Endothelial cell of hepatic sinusoid (primary cell): ENCODE data around the gene PRDX5.

Source experiments
- in situ Hi-C: cut with HindIII; loops from 2 replicates; pipeline ENCODE4 v1.10.0; 2017; ENCODE audit warnings: low sequenced_read_pairs

The PRDX5 gene

GRCh38 chr11:64358907-64359711 is 41.2 kb downstream of the PRDX5 start, which contains the start of gene RPS6KA4:
RPS6KA4 (plus strand) TSS chr11:64359162; CDS start chr11:64359236, 74 bp downstream.
- in situ Hi-C loops = no loop called here

- in situ Hi-C loops = no loop called here
Measured at GRCh38 chr11:64359712-64360445, 42.0 kb downstream of the PRDX5 start.

GRCh38 chr11:64360448-64360921 is 42.6 kb downstream of the PRDX5 start:
- in situ Hi-C loops = no loop called here

- in situ Hi-C loops = no loop called here
Measured at GRCh38 chr11:64361659-64362058, 43.7 kb downstream of the PRDX5 start.

GRCh38 chr11:64362339-64362738 is 44.4 kb downstream of the PRDX5 start:
- in situ Hi-C loops = no loop called here

- in situ Hi-C loops = no loop called here
Measured at GRCh38 chr11:64364435-64364834, 46.5 kb downstream of the PRDX5 start.

- in situ Hi-C loops = loop anchor here (5.0 kb wide), 1 partner anchor 62 kb away; no protein-coding TSS in a partner anchor
Measured at GRCh38 chr11:64364911-64365310, 47.0 kb downstream of the PRDX5 start.

GRCh38 chr11:64366751-64367150 is 48.8 kb downstream of the PRDX5 start:
- in situ Hi-C loops = loop anchor here (5.0 kb wide), 1 partner anchor 61 kb away; no protein-coding TSS in a partner anchor

GRCh38 chr11:64367931-64368672 is 50.2 kb downstream of the PRDX5 start:
- in situ Hi-C loops = loop anchor here (5.0 kb wide), 1 partner anchor 59 kb away; no protein-coding TSS in a partner anchor

GRCh38 chr11:64368673-64369074 is 50.8 kb downstream of the PRDX5 start:
- in situ Hi-C loops = loop anchor here (5.0 kb wide), 1 partner anchor 59 kb away; no protein-coding TSS in a partner anchor

GRCh38 chr11:64369440-64370421 is 51.8 kb downstream of the PRDX5 start:
- in situ Hi-C loops = loop anchor here (5.0 kb wide), 1 partner anchor 58 kb away; no protein-coding TSS in a partner anchor

GRCh38 chr11:64371201-64371600 is 53.3 kb downstream of the PRDX5 start:
- in situ Hi-C loops = no loop called here
